Adipocyte (in vitro differentiated cells): ENCODE results near the gene MAPRE3.
"Not testable (repeated sequence)": the region's sequence is repeated elsewhere in the genome, so short reads cannot be mapped to it uniquely, and the experiment has no call there.

Experiments
- DNase-seq: peaks from one replicate; pipeline ENCODE4 v3.0.0-alpha.2; 2015; ENCODE audit warnings: low read depth
- H3K27me3 ChIP-seq: replicated peaks from 2 replicates; pipeline ENCODE4 v1.7.0; 2013; ENCODE audit warnings: mild to moderate bottlenecking, low read length, moderate library complexity; ENCODE audit not compliant: control insufficient read depth, insufficient read depth
- H3K36me3 ChIP-seq: 2 replicates; pipeline ENCODE4 v1.7.0; 2013; ENCODE audit warnings: low read length, mild to moderate bottlenecking, moderate library complexity; ENCODE audit not compliant: control insufficient read depth, insufficient read depth, severe bottlenecking
- H3K4me1 ChIP-seq: 2 replicates; pipeline ENCODE4 v1.7.0; 2013; ENCODE audit warnings: mild to moderate bottlenecking, low read length, moderate library complexity; ENCODE audit not compliant: control insufficient read depth, insufficient read depth
- H3K4me3 ChIP-seq: 2 replicates; pipeline ENCODE4 v1.7.0; 2013; ENCODE audit warnings: mild to moderate bottlenecking, low read length, moderate library complexity
- H3K9ac ChIP-seq: 2 replicates; pipeline ENCODE4 v1.7.0; 2013; ENCODE audit warnings: mild to moderate bottlenecking, low read length, moderate library complexity
- H3K9me3 ChIP-seq: 2 replicates; pipeline ENCODE4 v1.7.0; 2013; ENCODE audit warnings: mild to moderate bottlenecking, low read length, moderate library complexity; ENCODE audit not compliant: control insufficient read depth

The MAPRE3 gene

GRCh38 chr2:27074738-27075565, 104.5 kb downstream of the MAPRE3 start:
- Histone ChIP-seq H3K4me1 (peaks cover 44% of the 10 kb centered on the region), H3K27me3 (no peaks in the 10 kb centered on the region), H3K36me3 (peaks cover 3% of the 10 kb centered on the region), H3K4me3 (no peak overlapping the region), H3K9me3 (no peaks in the 10 kb centered on the region), H3K9ac (no peak overlapping the region)
- DNase-seq, result no peak

DNA sequence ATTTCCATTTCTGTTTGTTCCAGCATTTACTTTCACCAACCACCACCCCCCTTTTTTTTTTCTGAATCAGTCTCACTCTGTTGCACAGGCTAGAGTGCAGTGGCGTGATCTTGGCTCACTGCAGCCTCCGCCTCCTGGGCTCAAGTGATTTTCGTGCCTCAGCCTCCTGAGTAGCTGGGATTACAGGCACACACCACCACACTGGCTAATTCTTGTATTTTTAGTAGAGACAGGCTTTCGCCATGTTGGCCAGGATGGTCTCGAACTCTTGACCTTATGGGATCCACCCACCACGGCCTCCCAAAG, 105.1 kb downstream of the MAPRE3 start:
- not testable (repeated sequence) for H3K36me3 ChIP-seq, H3K4me3 ChIP-seq, H3K27me3 ChIP-seq, DNase-seq, H3K9me3 ChIP-seq, H3K9ac ChIP-seq
- peaks cover 44% of the 10 kb centered on the region for H3K4me1 ChIP-seq

DNA sequence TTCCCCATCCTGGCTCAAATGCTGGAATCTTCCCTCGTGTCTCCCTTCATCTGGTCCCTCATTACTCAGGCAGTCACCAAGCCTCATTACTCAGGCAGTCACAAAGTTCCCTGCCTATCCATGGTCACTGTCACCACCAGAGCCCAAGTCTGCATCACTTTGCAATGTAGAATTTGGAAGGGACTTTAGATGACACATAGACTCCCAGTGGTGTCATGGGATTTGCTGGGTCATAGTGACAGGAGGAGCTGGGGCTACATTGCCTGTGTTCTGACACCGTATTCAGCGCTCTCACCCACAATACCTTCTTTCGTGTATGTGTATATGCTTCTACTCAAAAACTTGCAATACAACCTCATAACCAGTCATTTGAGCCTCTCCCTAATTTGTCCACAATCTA, 105.9 kb downstream of the MAPRE3 start:
- peaks cover 49% of the 10 kb centered on the region for H3K4me1 ChIP-seq
- H3K4me3 ChIP-seq, result no peak overlapping the region
- H3K27me3 ChIP-seq, result no peaks in the 10 kb centered on the region
- DNase-seq, result no peak
- H3K9ac ChIP-seq, result no peak overlapping the region
- H3K9me3 ChIP-seq, result no peaks in the 10 kb centered on the region
- no peaks in the 10 kb centered on the region for H3K36me3 ChIP-seq
